GM12892 (cell line): Measurements from ENCODE around the gene SLC48A1.
A peak's percentile ranks its signal among the peaks of the same experiment; 100 is the strongest.

Experiments
- DNase-seq: peaks from one replicate; pipeline ENCODE4 v3.0.0; 2011; ENCODE audit not compliant: insufficient read length
- FAIRE-seq: peaks from 2 replicates; lab custom pipeline; 2011; peaks lifted over from hg19 to GRCh38; lab: Jason Lieb, UNC
- POLR2A ChIP-seq: IDR thresholded peaks from 2 replicates; pipeline ENCODE4 v1.6.1; 2011; ENCODE audit warnings: low read depth, low read length, control low read depth
- POLR2AphosphoS5 ChIP-seq: IDR thresholded peaks from 2 replicates; pipeline ENCODE4 v1.6.1; 2011; ENCODE audit warnings: low read depth, low read length, control low read depth
- TAF1 ChIP-seq: IDR thresholded peaks from 2 replicates; pipeline ENCODE4 v1.6.1; 2011; ENCODE audit warnings: low read depth, mild to moderate bottlenecking, control low read depth, low read length, borderline replicate concordance

SLC48A1 gene

GRCh38 chr12:47791874-47792273 is 18.8 kb downstream of the SLC48A1 start:
- DNase-seq (no peak), FAIRE-seq (no peak)
- no peak for TF ChIP-seq TAF1
- no peak for TF ChIP-seq POLR2A
- no peak for TF ChIP-seq POLR2AphosphoS5

GRCh38 chr12:47793015-47793681 is 20.1 kb downstream of the SLC48A1 start:
- DNase-seq, result no peak
- TF ChIP-seq TAF1 (no peak), POLR2A (no peak), POLR2AphosphoS5 (no peak)
- no peak for FAIRE-seq

- DNase-seq (no peak), FAIRE-seq (no peak)
Measured at GRCh38 chr12:47794679-47795078, 21.6 kb downstream of the SLC48A1 start.

GRCh38 chr12:47795121-47795813 is 22.2 kb downstream of the SLC48A1 start:
- DNase-seq (no peak), FAIRE-seq (no peak)
- no peak for TF ChIP-seq POLR2A
- TF ChIP-seq TAF1, result no peak
- TF ChIP-seq POLR2AphosphoS5, result no peak

More at GRCh38 chr12:47794679-47795078, 21.6 kb downstream of the SLC48A1 start:
- TF ChIP-seq POLR2A (no peak), POLR2AphosphoS5 (no peak), TAF1 (no peak)

GRCh38 chr12:47795814-47796411 is 22.9 kb downstream of the SLC48A1 start:
- no peak for TF ChIP-seq TAF1
- TF ChIP-seq POLR2AphosphoS5, result no peak
- no peak for TF ChIP-seq POLR2A

GRCh38 chr12:47797441-47797840 is 24.4 kb downstream of the SLC48A1 start:
- FAIRE-seq, result peak; percentile 71
- TF ChIP-seq TAF1 (no peak), POLR2A (no peak)
- DNase-seq, result peak; percentile 87

More at GRCh38 chr12:47795814-47796411, 22.9 kb downstream of the SLC48A1 start:
- FAIRE-seq (no peak), DNase-seq (no peak)

- DNase-seq, result no peak
- FAIRE-seq, result no peak
- TF ChIP-seq TAF1 (no peak), POLR2AphosphoS5 (no peak), POLR2A (no peak)
Measured at GRCh38 chr12:47798382-47798948, 25.4 kb downstream of the SLC48A1 start.

GRCh38 chr12:47799357-47799955 is 26.4 kb downstream of the SLC48A1 start:
- DNase-seq, result no peak
- no peak for FAIRE-seq
- TF ChIP-seq TAF1 (no peak), POLR2AphosphoS5 (no peak), POLR2A (no peak)

GRCh38 chr12:47800582-47800981 is 27.5 kb downstream of the SLC48A1 start:
- TF ChIP-seq TAF1 (no peak), POLR2A (no peak), POLR2AphosphoS5 (no peak)
- DNase-seq (no peak), FAIRE-seq (no peak)

- DNase-seq, result no peak
- no peak for FAIRE-seq
- TF ChIP-seq TAF1, result no peak
- no peak for TF ChIP-seq POLR2A
- TF ChIP-seq POLR2AphosphoS5, result no peak
Measured at GRCh38 chr12:47801170-47801903, 28.3 kb downstream of the SLC48A1 start.
